Testis (tissue), 2 donors: ENCODE data around the gene CFAP97D2.

Experiments used
- POLR2A ChIP-seq: fragments of 450-650 bp; IDR thresholded peaks from one replicate; pipeline ENCODE4 v1.6.1; 2017; ENCODE audit warnings: antibody characterized with exemption, mild to moderate bottlenecking, moderate library complexity
- TF ChIP-seq, protein P1 (sequence below), 3 experiments: fragments of 450-650 bp in 2 of 3; fragments of 200-600 bp in 1 of 3; sonication (generic) in 1 of 3; IDR thresholded peaks; one replicate each; pipeline ENCODE4 v1.5.1; 2016 to 2019; ENCODE audit warnings: antibody characterized with exemption in 3 of 3, mild to moderate bottlenecking in 2 of 3, moderate library complexity in 1 of 3

DNA sequence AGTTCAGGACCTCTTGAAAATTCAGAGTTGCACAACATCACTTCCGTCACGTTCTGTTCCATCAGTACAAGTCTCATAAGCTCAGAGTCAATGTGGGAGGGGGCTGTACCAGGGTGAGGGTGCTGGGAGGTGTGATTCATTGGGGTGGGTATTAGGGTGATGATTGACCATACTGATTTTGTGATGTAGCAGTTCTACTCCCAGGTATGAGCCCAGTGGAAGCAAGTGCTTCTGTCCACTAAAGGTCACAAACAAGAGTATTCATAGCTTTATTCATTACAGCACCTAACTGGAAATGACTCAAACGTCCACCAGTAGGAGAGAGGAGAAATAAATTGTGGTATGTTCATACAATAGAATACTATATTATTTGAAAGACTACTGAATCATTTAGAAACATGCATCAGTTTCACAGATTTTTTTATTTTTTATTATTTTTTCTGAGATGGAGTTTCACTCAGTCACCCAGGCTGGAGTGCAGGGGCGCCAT is 90.3 kb downstream of the CFAP97D2 start:
- TF ChIP-seq, protein P1, sequence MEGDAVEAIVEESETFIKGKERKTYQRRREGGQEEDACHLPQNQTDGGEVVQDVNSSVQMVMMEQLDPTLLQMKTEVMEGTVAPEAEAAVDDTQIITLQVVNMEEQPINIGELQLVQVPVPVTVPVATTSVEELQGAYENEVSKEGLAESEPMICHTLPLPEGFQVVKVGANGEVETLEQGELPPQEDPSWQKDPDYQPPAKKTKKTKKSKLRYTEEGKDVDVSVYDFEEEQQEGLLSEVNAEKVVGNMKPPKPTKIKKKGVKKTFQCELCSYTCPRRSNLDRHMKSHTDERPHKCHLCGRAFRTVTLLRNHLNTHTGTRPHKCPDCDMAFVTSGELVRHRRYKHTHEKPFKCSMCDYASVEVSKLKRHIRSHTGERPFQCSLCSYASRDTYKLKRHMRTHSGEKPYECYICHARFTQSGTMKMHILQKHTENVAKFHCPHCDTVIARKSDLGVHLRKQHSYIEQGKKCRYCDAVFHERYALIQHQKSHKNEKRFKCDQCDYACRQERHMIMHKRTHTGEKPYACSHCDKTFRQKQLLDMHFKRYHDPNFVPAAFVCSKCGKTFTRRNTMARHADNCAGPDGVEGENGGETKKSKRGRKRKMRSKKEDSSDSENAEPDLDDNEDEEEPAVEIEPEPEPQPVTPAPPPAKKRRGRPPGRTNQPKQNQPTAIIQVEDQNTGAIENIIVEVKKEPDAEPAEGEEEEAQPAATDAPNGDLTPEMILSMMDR (IDR thresholded peaks at IDR 0.05): no peak
- TF ChIP-seq POLR2A: no peak
